ENCODE results near the gene FAM151B. TPM values are rescaled to one million over a fixed set of nuclear protein-coding genes. Genes with fewer than 3 reads are reported as not detected.
"Not testable (repeated sequence)": the region's sequence is repeated elsewhere in the genome, so short reads cannot be mapped to it uniquely, and the experiment has no call there.

Gene FAM151B, protein sequence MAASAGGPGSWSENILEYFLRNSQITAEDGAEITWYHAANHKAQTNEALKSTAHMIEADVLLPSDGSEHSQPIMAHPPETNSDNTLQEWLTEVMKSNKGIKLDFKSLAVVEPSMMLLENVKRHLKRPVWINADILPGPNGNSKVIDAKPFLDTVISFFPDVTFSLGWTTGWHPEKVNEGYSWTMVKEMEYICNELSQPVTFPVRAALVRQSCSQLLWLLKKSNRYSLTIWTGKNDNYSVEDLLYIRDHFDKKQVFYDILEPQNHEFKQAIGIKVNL
- total RNA-seq (2014; rRNA removed; shearing (Covaris generic); ENCODE audit: low replicate concordance) = 2.6 and 15.3 TPM in 2 replicates

DNA sequence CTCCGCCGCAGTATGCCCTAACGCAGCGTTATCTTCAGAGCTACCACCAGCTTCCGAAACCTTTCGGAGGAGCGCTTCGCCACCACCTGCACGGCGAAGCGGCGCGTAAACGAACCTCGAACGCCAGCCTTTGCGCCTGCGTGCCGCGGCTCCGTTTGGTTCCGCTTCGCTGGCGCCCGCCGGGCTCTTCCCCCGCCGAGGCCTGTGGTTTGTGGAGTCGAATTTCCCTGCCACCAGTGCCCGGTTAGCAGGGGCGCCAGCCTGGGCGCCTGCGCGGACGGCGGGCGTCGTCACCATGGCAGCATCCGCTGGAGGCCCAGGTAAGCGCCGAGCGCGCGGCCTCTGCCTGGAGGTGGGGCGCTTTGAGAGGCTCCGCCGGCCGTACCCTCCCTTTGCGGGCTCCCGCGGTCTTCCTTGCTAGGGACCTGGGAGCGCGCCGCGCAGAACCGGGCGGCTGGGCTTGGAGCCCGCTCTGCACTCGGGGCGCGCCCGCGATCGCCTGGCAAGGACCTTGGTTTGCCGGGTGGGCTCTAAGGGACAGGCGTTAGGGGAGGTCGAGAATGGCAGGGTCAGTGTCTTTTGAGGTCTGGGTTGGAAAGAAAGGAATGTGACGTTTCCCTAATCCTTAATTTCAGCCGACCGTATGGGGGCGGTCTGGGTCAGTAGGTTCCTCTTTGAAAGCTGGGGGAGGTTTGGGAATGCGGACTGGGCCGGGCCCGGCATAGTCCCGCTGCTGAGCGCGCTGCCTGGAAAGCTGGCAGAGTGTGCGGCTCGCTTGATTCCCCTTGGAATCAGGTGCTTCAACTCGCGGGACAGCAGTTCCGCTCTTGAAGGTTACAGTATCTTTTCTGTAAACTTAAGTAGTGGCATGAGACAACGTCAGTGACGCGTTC, at the start of gene FAM151B:
TSS of gene FAM151B (plus strand) at position 272 of the 893 bp plus-strand sequence. CDS start at position 296, 24 bp downstream.
- peaks cover 7% of the 10 kb centered on the region; the same call in 1 of the 2 replicates for H3K36me3 ChIP-seq

DNA sequence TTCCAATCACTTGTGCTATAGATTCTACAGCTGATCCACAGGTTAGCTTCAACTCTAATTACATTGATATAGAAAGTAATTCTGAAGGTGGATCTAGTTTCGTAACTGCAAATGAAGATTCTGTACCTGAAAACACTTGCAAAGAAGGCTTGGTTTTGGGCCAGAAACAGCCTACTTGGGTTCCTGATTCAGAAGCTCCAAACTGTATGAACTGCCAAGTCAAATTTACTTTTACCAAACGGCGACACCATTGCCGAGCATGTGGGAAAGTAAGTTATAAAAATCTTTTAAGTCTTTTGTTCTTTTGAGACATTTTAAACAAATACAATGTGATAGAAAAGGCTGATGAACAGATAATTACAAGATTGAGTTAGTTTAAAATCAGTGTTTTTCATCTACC, 49.2 kb upstream of the FAM151B start:
- Histone ChIP-seq H3K27me3 (no peaks in the 10 kb centered on the region), H3K9me3 (no peaks in the 10 kb centered on the region), H3K4me3 (no peak overlapping the region), H3K36me3 (peaks cover 23% of the 10 kb centered on the region)
- no peak for DNase-seq

More for the DNA sequence above, at the start of gene FAM151B:
- DNase-seq = peak; percentile 87
- Histone ChIP-seq H3K9me3 (no peaks in the 10 kb centered on the region; the same call in 1 of the 2 replicates), H3K27me3 (no peaks in the 10 kb centered on the region), H3K4me3 (peak within 1 kb of the TSS; percentile 84)

DNA sequence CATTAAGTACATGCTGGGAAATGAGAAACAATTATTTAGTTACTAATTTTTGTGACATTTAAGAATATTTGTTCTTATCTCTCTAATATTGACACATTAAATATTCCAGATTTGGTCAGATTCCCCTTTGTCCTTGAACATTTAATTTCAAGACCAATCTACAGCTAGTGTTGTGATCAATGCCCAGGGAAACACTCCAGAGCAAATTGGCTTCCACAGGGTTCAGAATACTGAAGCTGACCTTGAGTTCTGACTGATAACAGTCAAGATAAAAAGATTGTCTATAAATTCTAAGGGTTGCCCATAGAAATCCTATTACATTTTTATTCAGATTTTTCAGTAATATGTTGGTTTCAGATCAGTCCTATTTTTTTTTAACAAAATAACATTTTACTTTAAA, 48.7 kb upstream of the FAM151B start:
- Histone ChIP-seq H3K4me3 (no peak overlapping the region), H3K27me3 (no peaks in the 10 kb centered on the region), H3K36me3 (peaks cover 23% of the 10 kb centered on the region), H3K9me3 (no peaks in the 10 kb centered on the region)
- DNase-seq = no peak

DNA sequence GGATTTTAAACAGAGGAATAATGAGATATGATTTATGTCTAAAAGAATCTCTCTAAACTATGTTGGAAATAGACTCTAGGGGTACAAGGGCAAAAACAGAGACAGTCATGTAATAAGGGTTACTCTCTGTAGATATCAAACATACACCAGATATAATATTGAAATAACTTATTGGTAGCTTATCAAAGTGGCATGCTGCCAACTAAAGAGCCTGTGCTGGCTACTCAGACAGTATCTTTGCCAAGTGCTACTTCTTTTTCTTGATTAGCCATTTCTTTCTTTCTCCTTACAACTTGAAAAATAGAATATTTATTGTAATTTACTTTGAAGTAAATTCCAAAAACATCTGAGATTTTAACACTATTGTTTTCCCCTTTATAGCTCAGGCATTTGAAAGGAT, 45.2 kb upstream of the FAM151B start:
- Histone ChIP-seq H3K36me3 (peaks cover 17% of the 10 kb centered on the region), H3K4me3 (no peak overlapping the region)
- DNase-seq = no peak

DNA sequence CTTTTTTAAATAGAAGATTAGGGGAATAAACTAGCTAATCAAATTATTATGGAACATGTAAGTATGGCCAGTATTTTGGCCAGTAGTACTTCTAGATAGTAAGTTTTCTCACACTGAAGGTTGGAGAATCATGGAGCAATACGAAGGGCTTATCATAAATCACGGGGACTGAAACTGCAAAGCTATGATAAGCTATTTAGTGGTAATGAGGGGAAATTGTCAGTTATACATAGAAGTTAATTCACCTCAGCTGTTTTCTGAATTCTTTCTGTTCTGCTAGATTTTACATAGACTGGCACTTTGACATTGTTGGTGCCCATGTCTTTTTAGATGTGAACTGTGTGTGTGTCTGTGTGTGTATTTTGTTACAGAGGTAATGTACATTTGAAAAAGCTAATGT, 34.5 kb upstream of the FAM151B start:
- no peak overlapping the region for H3K4me3 ChIP-seq
- no peaks in the 10 kb centered on the region for H3K9me3 ChIP-seq
- DNase-seq = no peak
- no peaks in the 10 kb centered on the region for H3K27me3 ChIP-seq
- H3K36me3 ChIP-seq = peaks cover 21% of the 10 kb centered on the region

More for the DNA sequence above, 45.2 kb upstream of the FAM151B start:
- Histone ChIP-seq H3K9me3 (no peaks in the 10 kb centered on the region), H3K27me3 (no peaks in the 10 kb centered on the region)

DNA sequence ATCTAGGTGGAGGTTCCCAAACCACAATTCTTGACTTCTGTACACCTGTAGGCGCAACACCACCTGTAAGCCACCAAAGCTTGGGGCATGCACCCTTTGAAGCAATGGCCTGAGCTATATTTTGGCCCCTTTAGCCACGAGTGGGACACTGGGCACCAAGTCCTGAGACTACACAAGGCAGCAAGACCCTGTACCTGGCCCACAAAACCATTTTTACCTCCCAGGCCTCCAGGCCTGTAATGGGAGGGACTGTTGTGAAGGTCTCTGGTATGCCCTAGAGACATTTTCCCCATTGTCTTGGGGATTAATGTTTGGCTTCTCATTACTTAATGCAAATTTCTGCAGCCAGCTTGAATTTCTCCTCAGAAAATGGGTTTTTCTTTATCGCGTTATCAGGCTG, 24.6 kb upstream of the FAM151B start:
- H3K27me3 ChIP-seq = no peaks in the 10 kb centered on the region
- H3K4me3 ChIP-seq = no peak overlapping the region
- no peak for DNase-seq
- H3K9me3 ChIP-seq = peaks cover 11% of the 10 kb centered on the region
- H3K36me3 ChIP-seq = peaks cover 44% of the 10 kb centered on the region

DNA sequence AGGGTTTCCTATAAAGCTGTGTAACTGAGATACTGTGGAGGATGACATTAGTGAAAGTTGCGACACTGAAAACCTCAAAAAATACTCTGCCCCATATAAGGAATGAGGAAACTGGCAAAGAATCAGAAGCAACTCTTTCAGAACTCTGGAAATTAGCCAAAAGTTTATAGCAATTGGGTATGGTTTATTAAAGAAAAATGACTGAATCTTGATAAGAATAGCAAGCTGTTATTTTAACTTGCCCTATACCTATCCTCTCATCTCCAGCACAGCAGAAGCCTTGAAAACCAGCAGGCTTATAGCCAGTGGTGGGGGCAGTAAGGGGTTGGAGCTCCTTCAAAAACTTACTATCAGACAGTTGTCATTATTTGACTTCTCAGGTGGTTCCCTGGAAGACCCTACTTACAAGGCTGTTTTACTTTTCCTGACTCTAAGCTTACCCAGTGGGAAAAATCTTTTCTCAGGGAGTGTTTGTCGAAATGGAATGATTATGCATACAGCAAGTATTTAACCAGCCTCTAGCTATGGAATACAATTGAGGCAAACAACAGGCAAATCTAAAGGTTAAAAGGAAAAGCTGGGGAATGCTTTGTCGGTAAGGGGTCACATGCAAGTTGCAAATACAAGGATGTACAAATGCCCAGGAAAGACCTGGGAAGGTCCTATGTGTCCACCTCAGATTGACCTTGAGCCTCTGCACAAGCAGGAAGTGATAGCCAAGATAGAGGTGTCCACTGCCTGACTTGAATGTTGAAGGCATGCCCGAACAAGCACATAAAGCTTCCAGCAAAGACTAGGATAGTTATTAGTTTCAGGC, 21.0 kb upstream of the FAM151B start:
- Histone ChIP-seq H3K36me3 (peaks cover 35% of the 10 kb centered on the region), H3K9me3 (peaks cover 19% of the 10 kb centered on the region), H3K27me3 (no peaks in the 10 kb centered on the region), H3K4me3 (no peak overlapping the region)
- DNase-seq = no peak

DNA sequence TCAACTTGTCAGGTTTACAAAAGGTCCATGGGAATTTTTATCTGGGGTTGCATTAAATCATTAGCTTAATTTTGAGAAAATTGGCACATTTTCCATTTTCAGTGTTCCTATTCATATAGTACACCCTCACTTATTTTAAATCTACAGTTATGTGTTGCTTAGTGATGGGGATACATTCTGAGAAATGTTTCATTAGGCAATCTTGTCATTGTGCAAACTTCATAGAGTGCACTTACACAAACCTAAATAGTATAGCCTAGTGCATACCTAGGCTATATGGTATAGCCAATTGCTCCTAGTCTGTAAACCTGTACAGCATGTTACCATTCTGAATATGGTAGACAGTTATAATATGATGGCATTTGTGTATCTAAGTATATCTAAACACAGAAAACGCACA, 19.8 kb upstream of the FAM151B start:
- no peak for DNase-seq
- H3K9me3 ChIP-seq = peaks cover 16% of the 10 kb centered on the region
- no peak overlapping the region for H3K4me3 ChIP-seq
- H3K36me3 ChIP-seq = peaks cover 27% of the 10 kb centered on the region
- H3K27me3 ChIP-seq = no peaks in the 10 kb centered on the region

DNA sequence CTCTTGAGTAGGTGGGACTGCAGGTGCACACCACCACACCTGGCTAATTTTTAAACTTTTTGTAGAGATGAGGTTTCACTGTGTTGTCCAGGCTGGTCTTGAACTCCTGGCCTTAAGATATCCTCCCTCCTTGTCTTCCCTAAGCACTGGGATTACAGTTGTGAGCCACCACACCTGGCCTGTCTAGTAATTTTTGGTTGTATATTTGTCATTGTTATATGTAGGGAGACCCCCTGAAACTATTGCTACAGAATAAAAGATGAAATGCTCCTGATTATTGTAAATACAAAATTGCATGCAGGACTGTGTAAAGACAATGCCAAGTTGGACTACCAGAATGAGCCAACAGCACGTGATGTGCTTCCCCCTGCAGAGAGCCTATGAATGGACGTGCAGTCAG, 17.3 kb upstream of the FAM151B start:
- H3K27me3 ChIP-seq, DNase-seq, H3K4me3 ChIP-seq, H3K9me3 ChIP-seq: not testable (repeated sequence)
- H3K36me3 ChIP-seq = peaks cover 43% of the 10 kb centered on the region

DNA sequence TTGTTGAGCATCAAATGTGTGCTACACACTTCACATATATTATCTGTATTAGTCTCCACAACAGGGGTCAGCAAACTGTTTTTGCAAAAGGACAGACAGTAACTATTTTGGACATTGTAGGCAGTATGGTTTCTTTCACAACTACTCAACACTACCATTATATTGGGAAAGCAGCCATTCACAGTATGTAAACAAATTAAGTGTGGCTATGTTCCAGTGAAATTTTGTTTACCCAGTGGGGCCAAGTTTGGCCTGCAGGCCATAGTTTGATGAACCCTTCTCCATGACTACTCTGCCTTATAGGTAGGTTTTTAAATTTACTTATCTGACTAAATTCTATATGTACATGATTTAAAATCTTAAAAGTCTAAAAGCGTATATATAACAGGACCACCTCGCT, 13.0 kb upstream of the FAM151B start:
- Histone ChIP-seq H3K4me3 (no peak overlapping the region), H3K9me3 (peaks cover 3% of the 10 kb centered on the region; the same call in 1 of the 2 replicates), H3K36me3 (peaks cover 32% of the 10 kb centered on the region), H3K27me3 (no peaks in the 10 kb centered on the region)
- no peak for DNase-seq

DNA sequence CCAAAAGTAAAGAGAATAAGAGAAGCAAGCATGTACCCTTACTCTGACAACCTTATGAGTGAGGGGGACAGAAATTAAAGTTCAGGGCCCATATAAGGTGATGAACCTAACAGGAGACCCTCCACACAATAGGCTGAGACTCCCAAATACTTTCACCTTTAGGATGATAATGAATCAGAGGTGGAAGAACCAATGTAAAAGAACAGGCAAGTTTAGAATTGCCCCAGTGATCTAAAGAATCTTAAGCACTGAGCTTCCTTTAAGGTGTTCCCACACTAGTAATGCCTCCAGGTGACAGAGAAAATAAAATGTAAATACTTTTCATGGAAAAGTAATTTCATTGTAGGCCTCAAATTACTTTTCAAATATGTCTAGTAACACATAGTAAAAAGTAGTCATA, 8.2 kb upstream of the FAM151B start:
- Histone ChIP-seq H3K36me3 (peaks cover 25% of the 10 kb centered on the region), H3K27me3 (no peaks in the 10 kb centered on the region), H3K4me3 (no peak overlapping the region), H3K9me3 (peaks cover 5% of the 10 kb centered on the region)
- DNase-seq = no peak

DNA sequence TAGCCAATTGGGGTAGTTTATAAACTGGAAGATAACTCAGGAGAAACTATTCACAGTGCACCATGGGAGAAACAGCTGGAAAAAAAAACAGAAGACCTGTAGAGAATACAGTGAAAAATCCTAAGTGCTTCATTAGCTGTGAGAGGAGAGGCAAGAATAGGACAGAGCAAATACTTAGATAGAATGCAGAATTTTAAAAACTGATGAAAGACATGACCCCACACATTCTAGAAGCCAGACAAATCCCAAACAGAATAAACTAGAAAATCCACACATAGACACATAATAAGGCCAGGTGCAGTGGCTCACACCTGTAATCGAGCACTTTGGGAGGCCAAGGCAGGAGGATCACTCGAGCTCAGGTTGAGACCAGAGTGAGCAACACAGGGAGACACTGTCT, 7.5 kb upstream of the FAM151B start:
- peaks cover 23% of the 10 kb centered on the region for H3K36me3 ChIP-seq
- H3K4me3 ChIP-seq = no peak overlapping the region
- H3K9me3 ChIP-seq = peaks cover 5% of the 10 kb centered on the region
- DNase-seq = no peak
- H3K27me3 ChIP-seq = no peaks in the 10 kb centered on the region

DNA sequence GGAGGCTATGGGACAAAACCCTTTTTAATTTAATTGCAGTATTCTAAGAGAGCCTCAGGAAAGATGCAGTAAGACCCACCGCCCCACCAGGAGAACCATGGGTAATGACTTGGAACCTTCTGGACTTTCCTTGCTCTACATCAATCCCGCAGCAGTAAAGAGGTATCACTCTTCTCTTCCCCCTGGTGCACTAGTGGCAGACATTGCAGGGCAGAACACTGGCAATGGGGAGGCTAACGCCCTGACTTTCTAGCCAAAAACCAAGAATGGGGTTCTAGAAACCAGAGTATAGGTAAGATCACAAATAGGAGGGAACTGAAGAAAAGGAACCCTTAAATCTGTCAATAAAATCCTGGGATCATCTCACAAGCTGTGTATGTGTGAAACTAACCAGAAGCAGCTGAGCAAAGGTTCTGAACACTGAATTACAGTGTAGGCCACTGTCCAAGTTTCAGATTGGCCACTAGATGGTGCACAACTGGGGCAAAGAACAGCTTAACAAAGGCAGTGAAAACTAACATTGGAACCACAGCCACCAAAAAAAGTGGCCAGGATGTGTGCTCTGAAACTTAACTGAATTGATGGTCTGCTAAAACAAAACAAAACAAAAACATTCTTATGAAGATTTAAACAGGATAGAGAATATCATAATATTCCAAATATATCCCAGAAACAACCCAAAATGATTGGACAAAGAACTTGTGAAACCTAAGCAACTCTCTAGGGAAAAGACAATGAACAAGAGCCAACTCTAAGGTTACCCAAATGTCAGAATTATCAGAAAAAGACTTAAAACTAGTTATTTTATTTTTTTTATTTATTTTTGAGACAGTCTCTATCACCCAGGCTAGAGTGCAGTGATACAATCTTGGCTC, 6.6 kb upstream of the FAM151B start:
- H3K27me3 ChIP-seq = no peaks in the 10 kb centered on the region

DNA sequence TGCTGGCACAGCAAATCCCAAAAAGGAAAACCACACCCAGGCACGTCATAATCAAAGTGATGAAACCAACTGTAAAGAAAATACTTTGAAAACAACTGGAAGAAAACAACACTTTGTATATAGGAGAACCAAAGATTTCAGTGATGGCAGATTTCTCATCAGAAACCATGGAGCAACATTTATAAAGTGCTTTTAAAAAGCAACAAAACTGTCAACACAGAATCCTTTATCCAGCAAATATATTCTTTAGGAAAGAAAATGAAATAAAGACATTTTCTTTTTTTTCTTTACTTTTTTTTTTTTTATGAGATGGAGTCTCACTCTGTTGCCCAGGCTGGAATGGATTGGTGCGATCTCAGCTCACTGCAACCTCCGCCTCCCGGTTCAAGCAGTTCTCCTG, 5.3 kb upstream of the FAM151B start:
- Histone ChIP-seq H3K36me3 (peaks cover 23% of the 10 kb centered on the region), H3K27me3 (no peaks in the 10 kb centered on the region), H3K9me3 (peaks cover 5% of the 10 kb centered on the region), H3K4me3 (no peak overlapping the region)
- DNase-seq = no peak

More for the DNA sequence above, 6.6 kb upstream of the FAM151B start:
- peaks cover 5% of the 10 kb centered on the region for H3K9me3 ChIP-seq
- H3K4me3 ChIP-seq = no peak overlapping the region
- H3K36me3 ChIP-seq = peaks cover 23% of the 10 kb centered on the region
- peak; percentile 18 for DNase-seq

DNA sequence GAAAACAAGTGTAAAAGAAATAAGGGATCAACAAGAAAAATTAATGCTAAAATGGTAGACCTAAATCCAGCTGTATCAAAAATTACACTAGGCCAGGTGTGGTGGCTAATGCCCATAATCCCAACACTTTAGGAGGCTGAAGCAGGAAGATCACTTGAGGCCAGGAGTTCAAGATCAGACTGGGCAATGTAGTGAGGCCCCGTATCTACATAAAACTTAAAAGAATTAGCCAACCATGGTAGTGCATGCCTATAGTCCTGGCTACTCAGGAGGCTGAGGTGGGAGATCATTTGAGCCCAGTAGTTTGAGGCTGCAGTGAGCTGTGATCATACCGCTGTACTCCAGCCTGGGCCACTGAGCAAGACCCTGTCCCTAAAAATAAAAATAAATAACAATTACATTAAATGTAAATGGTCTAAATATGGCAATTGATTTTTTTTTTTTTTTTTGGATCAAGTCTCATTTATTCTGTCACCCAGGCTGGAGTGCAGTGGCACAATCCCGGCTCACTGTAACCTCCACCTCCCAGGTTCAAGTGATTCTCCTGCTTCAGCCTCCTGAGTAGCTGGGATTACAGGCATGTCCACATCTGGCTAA, 4.2 kb upstream of the FAM151B start:
- H3K9me3 ChIP-seq = peaks cover 5% of the 10 kb centered on the region
- no peak for DNase-seq
- H3K36me3 ChIP-seq = peaks cover 23% of the 10 kb centered on the region
- H3K4me3 ChIP-seq = no peak overlapping the region
- no peaks in the 10 kb centered on the region for H3K27me3 ChIP-seq
